GM12878 (cell line): ENCODE measurements around the gene SMIM7. TPM values are rescaled to one million over a fixed set of nuclear protein-coding genes. Genes with fewer than 3 reads are reported as not detected.

Experiments
- CUX1 ChIP-seq: IDR thresholded peaks from 2 replicates; pipeline ENCODE4 v1.6.1; 2012; ENCODE audit warnings: improper control_type of control experiment, low read depth, low read length; ENCODE audit not compliant: insufficient replicate concordance
- E4F1 ChIP-seq: fragments of 450-650 bp; IDR thresholded peaks from 2 replicates; pipeline ENCODE4 v1.6.1; 2018; ENCODE audit warnings: borderline replicate concordance, mild to moderate bottlenecking; ENCODE audit not compliant: partially characterized antibody
- GABPA ChIP-seq: IDR thresholded peaks from 2 replicates; pipeline ENCODE4 v1.6.1; 2014; ENCODE audit warnings: antibody characterized with exemption, low read depth, mild to moderate bottlenecking, inconsistent platforms
- POLR2A ChIP-seq: IDR thresholded peaks from 2 replicates; pipeline ENCODE4 v1.6.1; 2011; ENCODE audit warnings: low read depth, mild to moderate bottlenecking, low read length
- RB1 ChIP-seq: fragments of 450-650 bp; formaldehyde crosslinking; IDR thresholded peaks from 2 replicates; pipeline ENCODE4 v1.6.1; 2017; ENCODE audit warnings: mild to moderate bottlenecking, borderline replicate concordance
- polyA plus RNA-seq, 11 experiments: library from polyadenylated mRNA; depleted of rRNA in 4 of 11; unstranded in 6 of 11; stranded (reverse) in 5 of 11; fragments of >200 nt; fragmentation: Nextera tagmentation in 4 of 11; fragmentation: Illumina TruSeq in 1 of 11; extraction: Ambion mirVana in 4 of 11; extraction: Trizol in 1 of 11; gene quantifications; 1 replicate in 1 of 11; 2 replicates in 10 of 11; pipeline versions ENCODE4 v1.2.1 to v1.2.3, GENCODE V29; 2011 to 2016; ENCODE audit warnings: inconsistent platforms in 2 of 11, missing spikeins in 2 of 11, low read depth in 1 of 11
- total RNA-seq, 4 experiments: library from RNA; depleted of rRNA in 3 of 4; stranded (reverse); fragments of >200 nt in 3 of 4; fragmentation: Illumina TruSeq in 1 of 4; extraction: Trizol in 1 of 4; gene quantifications; 2 replicates each; pipeline versions ENCODE4 v1.2.1 to v1.2.3, GENCODE V29; 2013 to 2021
- TF ChIP-seq, protein P1 (sequence below): IDR thresholded peaks from 2 replicates; pipeline ENCODE4 v1.6.1; 2012; ENCODE audit warnings: low read depth, low read length, improper control_type of control experiment
- TF ChIP-seq, protein P2 (sequence below): fragments of 450-650 bp; conservative IDR thresholded peaks from 2 replicates; pipeline ENCODE4 v1.6.1; 2017; ENCODE audit warnings: mild to moderate bottlenecking, moderate library complexity

Gene SMIM7
- total and polyA plus RNA-seq, 10 of the 15 experiments (the other 5 are each of a cell fraction or from before 2014, with no cell fraction given), result 45.7 to 170 (median 70.8) TPM

- TF ChIP-seq, protein P1, sequence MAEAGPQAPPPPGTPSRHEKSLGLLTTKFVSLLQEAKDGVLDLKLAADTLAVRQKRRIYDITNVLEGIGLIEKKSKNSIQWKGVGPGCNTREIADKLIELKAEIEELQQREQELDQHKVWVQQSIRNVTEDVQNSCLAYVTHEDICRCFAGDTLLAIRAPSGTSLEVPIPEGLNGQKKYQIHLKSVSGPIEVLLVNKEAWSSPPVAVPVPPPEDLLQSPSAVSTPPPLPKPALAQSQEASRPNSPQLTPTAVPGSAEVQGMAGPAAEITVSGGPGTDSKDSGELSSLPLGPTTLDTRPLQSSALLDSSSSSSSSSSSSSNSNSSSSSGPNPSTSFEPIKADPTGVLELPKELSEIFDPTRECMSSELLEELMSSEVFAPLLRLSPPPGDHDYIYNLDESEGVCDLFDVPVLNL, result no peak
- TF ChIP-seq GABPA, result no peak
- no peak for TF ChIP-seq RB1
- TF ChIP-seq, protein P2, sequence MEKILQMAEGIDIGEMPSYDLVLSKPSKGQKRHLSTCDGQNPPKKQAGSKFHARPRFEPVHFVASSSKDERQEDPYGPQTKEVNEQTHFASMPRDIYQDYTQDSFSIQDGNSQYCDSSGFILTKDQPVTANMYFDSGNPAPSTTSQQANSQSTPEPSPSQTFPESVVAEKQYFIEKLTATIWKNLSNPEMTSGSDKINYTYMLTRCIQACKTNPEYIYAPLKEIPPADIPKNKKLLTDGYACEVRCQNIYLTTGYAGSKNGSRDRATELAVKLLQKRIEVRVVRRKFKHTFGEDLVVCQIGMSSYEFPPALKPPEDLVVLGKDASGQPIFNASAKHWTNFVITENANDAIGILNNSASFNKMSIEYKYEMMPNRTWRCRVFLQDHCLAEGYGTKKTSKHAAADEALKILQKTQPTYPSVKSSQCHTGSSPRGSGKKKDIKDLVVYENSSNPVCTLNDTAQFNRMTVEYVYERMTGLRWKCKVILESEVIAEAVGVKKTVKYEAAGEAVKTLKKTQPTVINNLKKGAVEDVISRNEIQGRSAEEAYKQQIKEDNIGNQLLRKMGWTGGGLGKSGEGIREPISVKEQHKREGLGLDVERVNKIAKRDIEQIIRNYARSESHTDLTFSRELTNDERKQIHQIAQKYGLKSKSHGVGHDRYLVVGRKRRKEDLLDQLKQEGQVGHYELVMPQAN, result no peak; the same call in none of the 2 replicates
- TF ChIP-seq CUX1, result no peak
- TF ChIP-seq E4F1, result no peak
- TF ChIP-seq POLR2A, result peak; percentile 79
Observed at GRCh38 chr19:16660763-16661479, 977 bp upstream of the SMIM7 start, which contains the start of gene TMEM38A (continued).
